GM12801 (cell line): ENCODE results near the gene HOXB4.

Experiments used
- CTCF ChIP-seq: IDR thresholded peaks from one replicate; pipeline ENCODE4 v1.5.1; 2011; ENCODE audit warnings: control low read depth; ENCODE audit not compliant: insufficient read length; ENCODE audit errors: extremely low read depth

HOXB4 gene

GRCh38 chr17:48575066-48575582 is 3.0 kb downstream of the HOXB4 start:
- no peak for TF ChIP-seq CTCF

GRCh38 chr17:48574505-48575065 is 3.6 kb downstream of the HOXB4 start:
- TF ChIP-seq CTCF: no peak

GRCh38 chr17:48571826-48572417 is 6.2 kb downstream of the HOXB4 start:
- TF ChIP-seq CTCF: no peak

GRCh38 chr17:48571024-48571818 is 6.9 kb downstream of the HOXB4 start:
- no peak for TF ChIP-seq CTCF

GRCh38 chr17:48570325-48571023 is 7.7 kb downstream of the HOXB4 start:
- TF ChIP-seq CTCF: no peak

- no peak for TF ChIP-seq CTCF
These were observed 8.4 kb downstream of the HOXB4 start for GRCh38 chr17:48569674-48570324.

- TF ChIP-seq CTCF: no peak
These were observed 8.9 kb downstream of the HOXB4 start for GRCh38 chr17:48569240-48569582.
